NCI-H2196 treated with DMSO at 0.1 percent for 48 hours (cell line): ENCODE measurements around the gene PCDHGC3.

Source experiments
- DNase-seq: peaks from one replicate; lab custom pipeline; 2025; ENCODE audit not compliant: unreplicated experiment; lab: John Stamatoyannopoulos, UW

PCDHGC3 gene

GRCh38 chr5:141506381-141507155, 30.8 kb downstream of the PCDHGC3 start:
- DNase-seq = no peak

- DNase-seq = no peak
Observed at GRCh38 chr5:141507387-141508091, 31.8 kb downstream of the PCDHGC3 start.

- DNase-seq = no peak
Observed at GRCh38 chr5:141508440-141508797, 32.7 kb downstream of the PCDHGC3 start.

- DNase-seq = no peak
Observed at GRCh38 chr5:141508798-141509611, 33.2 kb downstream of the PCDHGC3 start.

- no peak for DNase-seq
Observed at GRCh38 chr5:141510160-141510559, 34.4 kb downstream of the PCDHGC3 start.

GRCh38 chr5:141510850-141511601, 35.3 kb downstream of the PCDHGC3 start:
- DNase-seq = no peak

- no peak for DNase-seq
Observed at GRCh38 chr5:141511771-141512325, 36.1 kb downstream of the PCDHGC3 start.

GRCh38 chr5:141512390-141512910, 36.7 kb downstream of the PCDHGC3 start:
- no peak for DNase-seq

- no peak for DNase-seq
Observed at GRCh38 chr5:141512911-141513626, 37.3 kb downstream of the PCDHGC3 start.

- peak; percentile 14 for DNase-seq
Observed at GRCh38 chr5:141513627-141514329, 38.0 kb downstream of the PCDHGC3 start.

GRCh38 chr5:141514330-141515133, 38.8 kb downstream of the PCDHGC3 start:
- peak; percentile 56 for DNase-seq

GRCh38 chr5:141515141-141515540, 39.4 kb downstream of the PCDHGC3 start:
- DNase-seq = no peak

GRCh38 chr5:141515946-141516671, 40.3 kb downstream of the PCDHGC3 start:
- DNase-seq = no peak

GRCh38 chr5:141516672-141517025, 40.9 kb downstream of the PCDHGC3 start:
- no peak for DNase-seq

- no peak for DNase-seq
Observed at GRCh38 chr5:141517312-141517711, 41.5 kb downstream of the PCDHGC3 start.

GRCh38 chr5:141517880-141518617, 42.3 kb downstream of the PCDHGC3 start:
- DNase-seq = no peak

- no peak for DNase-seq
Observed at GRCh38 chr5:141518618-141519015, 42.9 kb downstream of the PCDHGC3 start.
